ENCODE results near the gene IFNL4. TPM values are rescaled to one million over a fixed set of nuclear protein-coding genes. Genes with fewer than 3 reads are reported as not detected.
A peak's percentile ranks its signal among the peaks of the same experiment; 100 is the strongest.

The IFNL4 gene
- total RNA-seq, 1 donor from 2014 or later = not detected

- Histone ChIP-seq H4K20me1 (ENCODE audit: insufficient read depth, low read length) (no peaks in the 10 kb centered on the region), H3K9ac (ENCODE audit: low read length) (no peak overlapping the region), H3K4me3 (ENCODE audit: insufficient read depth, low read depth, low read length) (no peak overlapping the region), H3K79me2 (ENCODE audit: insufficient read depth, low read length) (no peaks in the 10 kb centered on the region), H2AFZ (ENCODE audit: low read depth, low read length) (no peak overlapping the region), H3K9me3 (ENCODE audit: insufficient read depth, low read depth, low read length) (no peaks in the 10 kb centered on the region), H3K4me2 (ENCODE audit: low read length) (no peak overlapping the region), H3K4me1 (ENCODE audit: insufficient read depth, low read length) (no peaks in the 10 kb centered on the region), H3K36me3 (ENCODE audit: insufficient read depth, low read length) (no peaks in the 10 kb centered on the region), H3K27ac (ENCODE audit: low read depth, low read length) (no peak overlapping the region), H3K27me3 (ENCODE audit: insufficient read depth, low read length) (peaks cover 39% of the 10 kb centered on the region)
- Mint-ChIP-seq H3K36me3 (ENCODE audit: low read depth, unreplicated experiment) (no peaks in the 10 kb centered on the region), H3K9me3 (ENCODE audit: unreplicated experiment) (peaks cover 3% of the 10 kb centered on the region), H3K4me3 (ENCODE audit: unreplicated experiment) (no peak overlapping the region), H3K4me1 (ENCODE audit: low read depth, unreplicated experiment) (no peaks in the 10 kb centered on the region), H3K27ac (ENCODE audit: unreplicated experiment) (no peak overlapping the region), H3K27me3 (ENCODE audit: low read depth, unreplicated experiment) (peaks cover 65% of the 10 kb centered on the region)
- FAIRE-seq (no peak), DNase-seq (ENCODE audit: low read depth) (no peak)
- TF ChIP-seq CTCF (IDR thresholded peaks at IDR 0.05; ENCODE audit: insufficient read depth, low read depth, low read length) = no peak
- no peak for TF ChIP-seq EZH2 (IDR thresholded peaks at IDR 0.05; ENCODE audit: insufficient read depth, low read length)
These were observed 2.4 kb upstream of the IFNL4 start for GRCh38 chr19:39251081-39251480.

- Histone ChIP-seq H2AFZ (ENCODE audit: low read depth, low read length) (peak overlapping the region; percentile 26), H3K27me3 (ENCODE audit: insufficient read depth, low read length) (peaks cover 34% of the 10 kb centered on the region), H3K4me2 (ENCODE audit: low read length) (no peak overlapping the region), H3K9me3 (ENCODE audit: insufficient read depth, low read depth, low read length) (no peaks in the 10 kb centered on the region), H4K20me1 (ENCODE audit: insufficient read depth, low read length) (no peaks in the 10 kb centered on the region), H3K79me2 (ENCODE audit: insufficient read depth, low read length) (no peaks in the 10 kb centered on the region), H3K4me1 (ENCODE audit: insufficient read depth, low read length) (no peaks in the 10 kb centered on the region), H3K4me3 (ENCODE audit: insufficient read depth, low read depth, low read length) (no peak overlapping the region), H3K9ac (ENCODE audit: low read length) (no peak overlapping the region), H3K27ac (ENCODE audit: low read depth, low read length) (no peak overlapping the region), H3K36me3 (ENCODE audit: insufficient read depth, low read length) (no peaks in the 10 kb centered on the region)
- Mint-ChIP-seq H3K4me1 (ENCODE audit: low read depth, unreplicated experiment) (no peaks in the 10 kb centered on the region), H3K4me3 (ENCODE audit: unreplicated experiment) (no peak overlapping the region), H3K27me3 (ENCODE audit: low read depth, unreplicated experiment) (peaks cover 50% of the 10 kb centered on the region), H3K9me3 (ENCODE audit: unreplicated experiment) (peaks cover 3% of the 10 kb centered on the region), H3K36me3 (ENCODE audit: low read depth, unreplicated experiment) (no peaks in the 10 kb centered on the region), H3K27ac (ENCODE audit: unreplicated experiment) (no peak overlapping the region)
- peak; percentile 91 for TF ChIP-seq EZH2 (IDR thresholded peaks at IDR 0.05; ENCODE audit: insufficient read depth, low read length)
- TF ChIP-seq CTCF (IDR thresholded peaks at IDR 0.05; ENCODE audit: insufficient read depth, low read depth, low read length) = no peak
- no peak for FAIRE-seq
- no peak for DNase-seq (ENCODE audit: low read depth)
These were observed 673 bp downstream of the IFNL4 start for GRCh38 chr19:39247701-39248664.

Data from astrocyte (in vitro differentiated cells and primary cell).